ENCODE results near the gene TAOK1. TPM values are rescaled to one million over a fixed set of nuclear protein-coding genes. Genes with fewer than 3 reads are reported as not detected.
"Not testable (repeated sequence)": the region's sequence is repeated elsewhere in the genome, so short reads cannot be mapped to it uniquely, and the experiment has no call there.

TAOK1 gene
- total RNA-seq = 60.2 and 63.6 TPM in 2 replicates

- intact Hi-C loops (cut with micrococcal nuclease) = loop anchor here (1.0 to 10.0 kb wide), 8 partner anchors 52 to 539 kb away; partner anchors contain the start of genes PHF12 and TP53I13
Observed at GRCh38 chr17:29389982-29390850, at the start of gene TAOK1. TAOK1 (plus strand) TSS chr17:29390363; CDS start chr17:29451549, 61,186 bp downstream.

- intact Hi-C loops (cut with micrococcal nuclease) = no loop called here
Observed at GRCh38 chr17:29341726-29342125, 48.4 kb upstream of the TAOK1 start.

- intact Hi-C loops (cut with micrococcal nuclease) = no loop called here
Observed at GRCh38 chr17:29342158-29342765, 47.9 kb upstream of the TAOK1 start.

- intact Hi-C loops (cut with micrococcal nuclease) = no loop called here
Observed at GRCh38 chr17:29344201-29344856, 45.8 kb upstream of the TAOK1 start.

- intact Hi-C loops (cut with micrococcal nuclease) = no loop called here
Observed at GRCh38 chr17:29345066-29345465, 45.1 kb upstream of the TAOK1 start.

- intact Hi-C loops (cut with micrococcal nuclease) = not testable (repeated sequence)
Observed at GRCh38 chr17:29345470-29345869, 44.7 kb upstream of the TAOK1 start.

- intact Hi-C loops (cut with micrococcal nuclease) = no loop called here
Observed at GRCh38 chr17:29346462-29346861, 43.7 kb upstream of the TAOK1 start.

GRCh38 chr17:29347831-29348629 is 42.1 kb upstream of the TAOK1 start:
- intact Hi-C loops (cut with micrococcal nuclease) = no loop called here

- intact Hi-C loops (cut with micrococcal nuclease) = no loop called here
Observed at GRCh38 chr17:29349409-29349808, 40.8 kb upstream of the TAOK1 start.

- intact Hi-C loops (cut with micrococcal nuclease) = no loop called here
Observed at GRCh38 chr17:29352146-29352545, 38.0 kb upstream of the TAOK1 start.

- intact Hi-C loops (cut with micrococcal nuclease) = no loop called here
Observed at GRCh38 chr17:29357232-29357631, 32.9 kb upstream of the TAOK1 start.

- intact Hi-C loops (cut with micrococcal nuclease) = no loop called here
Observed at GRCh38 chr17:29357821-29358232, 32.3 kb upstream of the TAOK1 start.

GRCh38 chr17:29358416-29358815 is 31.7 kb upstream of the TAOK1 start:
- intact Hi-C loops (cut with micrococcal nuclease) = no loop called here

GRCh38 chr17:29359777-29360176 is 30.4 kb upstream of the TAOK1 start:
- intact Hi-C loops (cut with micrococcal nuclease) = no loop called here

- intact Hi-C loops (cut with micrococcal nuclease) = no loop called here
Observed at GRCh38 chr17:29363716-29364115, 26.4 kb upstream of the TAOK1 start.

- intact Hi-C loops (cut with micrococcal nuclease) = no loop called here
Observed at GRCh38 chr17:29364691-29365090, 25.5 kb upstream of the TAOK1 start.

- intact Hi-C loops (cut with micrococcal nuclease) = no loop called here
Observed at GRCh38 chr17:29368161-29368560, 22.0 kb upstream of the TAOK1 start.

GRCh38 chr17:29368926-29369325 is 21.2 kb upstream of the TAOK1 start:
- intact Hi-C loops (cut with micrococcal nuclease) = no loop called here

- intact Hi-C loops (cut with micrococcal nuclease) = loop anchor here (1.0 to 2.0 kb wide), 3 partner anchors 167 to 245 kb away; partner anchors contain the start of gene TP53I13
Observed at GRCh38 chr17:29369831-29370735, 20.1 kb upstream of the TAOK1 start.

GRCh38 chr17:29376667-29377270 is 13.4 kb upstream of the TAOK1 start:
- intact Hi-C loops (cut with micrococcal nuclease) = no loop called here

All from T-helper 1 cell treated with Interleukin-12 subunit alpha and Interleukin-12 subunit beta and Interleukin-4 antibody, amounts not matched to agents 30 ng/mL and 1 ng/mL, for 36 hours (primary cell).